Body of pancreas (tissue), 4 donors: ENCODE measurements around the gene CLIC6.

Experiments used
- CTCF ChIP-seq, 7 experiments: fragments of 450-650 bp in 4 of 7; fragments of 200-600 bp in 3 of 7; sonication (generic) in 3 of 7; IDR thresholded peaks; one replicate each; pipeline ENCODE4 v1.5.1; 2016 to 2019; ENCODE audit warnings: antibody characterized with exemption in 7 of 7
- POLR2A ChIP-seq, 3 donors: fragments of 450-650 bp; IDR thresholded peaks; one replicate each; pipeline ENCODE4 v1.6.1; 2016; ENCODE audit warnings: antibody characterized with exemption in 3 of 3, mild to moderate bottlenecking in 2 of 3

GRCh38 chr21:34695434-34695833 is 26.6 kb downstream of the CLIC6 start:
- no peak for TF ChIP-seq CTCF (IDR thresholded peaks at IDR 0.05)
- no peak for TF ChIP-seq POLR2A (IDR thresholded peaks at IDR 0.05)
